ENCODE data around the gene TMEM131.

Gene TMEM131

GRCh38 chr2:97992836-97993825 is 2.6 kb downstream of the TMEM131 start:
- Histone ChIP-seq H3K9me3 (ENCODE audit: control insufficient read depth, insufficient read depth, low read depth, low read length) (no peaks in the 10 kb centered on the region), H3K27ac (ENCODE audit: extremely low read depth, low read depth, low read length) (no peak overlapping the region), H3K36me3 (ENCODE audit: control insufficient read depth in 2 of 2, insufficient read depth in 1 of 2, low read length in 2 of 2) (no peaks in the 10 kb centered on the region), H3K4me1 (ENCODE audit: control insufficient read depth, insufficient read depth, low read length) (peaks cover 2% of the 10 kb centered on the region; the same call in 1 of the 2 replicates), H3K4me3 (ENCODE audit: low read depth, low read length) (no peak overlapping the region)
- POLR2A ChIA-PET: no interaction called here
- TF ChIP-seq, protein P1, sequence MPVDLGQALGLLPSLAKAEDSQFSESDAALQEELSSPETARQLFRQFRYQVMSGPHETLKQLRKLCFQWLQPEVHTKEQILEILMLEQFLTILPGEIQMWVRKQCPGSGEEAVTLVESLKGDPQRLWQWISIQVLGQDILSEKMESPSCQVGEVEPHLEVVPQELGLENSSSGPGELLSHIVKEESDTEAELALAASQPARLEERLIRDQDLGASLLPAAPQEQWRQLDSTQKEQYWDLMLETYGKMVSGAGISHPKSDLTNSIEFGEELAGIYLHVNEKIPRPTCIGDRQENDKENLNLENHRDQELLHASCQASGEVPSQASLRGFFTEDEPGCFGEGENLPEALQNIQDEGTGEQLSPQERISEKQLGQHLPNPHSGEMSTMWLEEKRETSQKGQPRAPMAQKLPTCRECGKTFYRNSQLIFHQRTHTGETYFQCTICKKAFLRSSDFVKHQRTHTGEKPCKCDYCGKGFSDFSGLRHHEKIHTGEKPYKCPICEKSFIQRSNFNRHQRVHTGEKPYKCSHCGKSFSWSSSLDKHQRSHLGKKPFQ (tag by site-specific recombination; IDR thresholded peaks at IDR 0.05): no peak
- TF ChIP-seq KLF16 (tag by site-specific recombination; IDR thresholded peaks at IDR 0.05): no peak
- TF ChIP-seq ZNF837 (tag by site-specific recombination; IDR thresholded peaks at IDR 0.05): no peak
- TF ChIP-seq, protein P2, sequence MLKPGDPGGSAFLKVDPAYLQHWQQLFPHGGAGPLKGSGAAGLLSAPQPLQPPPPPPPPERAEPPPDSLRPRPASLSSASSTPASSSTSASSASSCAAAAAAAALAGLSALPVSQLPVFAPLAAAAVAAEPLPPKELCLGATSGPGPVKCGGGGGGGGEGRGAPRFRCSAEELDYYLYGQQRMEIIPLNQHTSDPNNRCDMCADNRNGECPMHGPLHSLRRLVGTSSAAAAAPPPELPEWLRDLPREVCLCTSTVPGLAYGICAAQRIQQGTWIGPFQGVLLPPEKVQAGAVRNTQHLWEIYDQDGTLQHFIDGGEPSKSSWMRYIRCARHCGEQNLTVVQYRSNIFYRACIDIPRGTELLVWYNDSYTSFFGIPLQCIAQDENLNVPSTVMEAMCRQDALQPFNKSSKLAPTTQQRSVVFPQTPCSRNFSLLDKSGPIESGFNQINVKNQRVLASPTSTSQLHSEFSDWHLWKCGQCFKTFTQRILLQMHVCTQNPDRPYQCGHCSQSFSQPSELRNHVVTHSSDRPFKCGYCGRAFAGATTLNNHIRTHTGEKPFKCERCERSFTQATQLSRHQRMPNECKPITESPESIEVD (tag by site-specific recombination; IDR thresholded peaks at IDR 0.05): 0 out of 2 replicates have a peak, but pooled peaks have one; percentile 27
- no peak for TF ChIP-seq ZNF76 (tag by site-specific recombination; IDR thresholded peaks at IDR 0.05; ENCODE audit: borderline replicate concordance, low read depth)
- TF ChIP-seq ZNF184 (tag by site-specific recombination; IDR thresholded peaks at IDR 0.05): no peak
- no peak for TF ChIP-seq ZNF354C (tag by site-specific recombination; IDR thresholded peaks at IDR 0.05; ENCODE audit: borderline replicate concordance, low read depth)
- CTCF ChIA-PET: no interaction called here

- ChIA-PET POLR2A (no interaction called here), CTCF (interaction anchor here (0.7 to 1.2 kb wide), 2 partner anchors 170 to 184 kb away, joined by 3 to 4 read pairs; no protein-coding TSS in a partner anchor)
- H3K4me3 ChIP-seq (ENCODE audit: low read depth, low read length): no peak overlapping the region
- H3K9me3 ChIP-seq (ENCODE audit: control insufficient read depth, insufficient read depth, low read depth, low read length): no peaks in the 10 kb centered on the region
- H3K4me1 ChIP-seq (ENCODE audit: control insufficient read depth, insufficient read depth, low read length): peaks cover 2% of the 10 kb centered on the region; the same call in 1 of the 2 replicates
- TF ChIP-seq, protein P2 (tag by site-specific recombination; IDR thresholded peaks at IDR 0.05): no peak
- TF ChIP-seq, protein P3, sequence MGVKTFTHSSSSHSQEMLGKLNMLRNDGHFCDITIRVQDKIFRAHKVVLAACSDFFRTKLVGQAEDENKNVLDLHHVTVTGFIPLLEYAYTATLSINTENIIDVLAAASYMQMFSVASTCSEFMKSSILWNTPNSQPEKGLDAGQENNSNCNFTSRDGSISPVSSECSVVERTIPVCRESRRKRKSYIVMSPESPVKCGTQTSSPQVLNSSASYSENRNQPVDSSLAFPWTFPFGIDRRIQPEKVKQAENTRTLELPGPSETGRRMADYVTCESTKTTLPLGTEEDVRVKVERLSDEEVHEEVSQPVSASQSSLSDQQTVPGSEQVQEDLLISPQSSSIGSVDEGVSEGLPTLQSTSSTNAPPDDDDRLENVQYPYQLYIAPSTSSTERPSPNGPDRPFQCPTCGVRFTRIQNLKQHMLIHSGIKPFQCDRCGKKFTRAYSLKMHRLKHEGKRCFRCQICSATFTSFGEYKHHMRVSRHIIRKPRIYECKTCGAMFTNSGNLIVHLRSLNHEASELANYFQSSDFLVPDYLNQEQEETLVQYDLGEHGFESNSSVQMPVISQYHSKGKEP (tag by site-specific recombination; IDR thresholded peaks at IDR 0.05): no peak
- TF ChIP-seq, protein P4, sequence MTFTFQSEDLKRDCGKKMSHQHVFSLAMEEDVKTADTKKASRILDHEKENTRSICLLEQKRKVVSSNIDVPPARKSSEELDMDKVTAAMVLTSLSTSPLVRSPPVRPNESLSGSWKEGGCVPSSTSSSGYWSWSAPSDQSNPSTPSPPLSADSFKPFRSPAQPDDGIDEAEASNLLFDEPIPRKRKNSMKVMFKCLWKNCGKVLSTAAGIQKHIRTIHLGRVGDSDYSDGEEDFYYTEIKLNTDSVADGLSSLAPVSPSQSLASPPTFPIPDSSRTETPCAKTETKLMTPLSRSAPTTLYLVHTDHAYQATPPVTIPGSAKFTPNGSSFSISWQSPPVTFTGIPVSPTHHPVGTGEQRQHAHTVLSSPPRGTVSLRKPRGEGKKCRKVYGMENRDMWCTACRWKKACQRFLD (tag by site-specific recombination; IDR thresholded peaks at IDR 0.05): no peak
- TF ChIP-seq ZNF830 (tag by site-specific recombination; IDR thresholded peaks at IDR 0.05; ENCODE audit: low read depth) (no peak), ZSCAN23 (tag by site-specific recombination; IDR thresholded peaks at IDR 0.05) (no peak), SP3 (tag by site-specific recombination; IDR thresholded peaks at IDR 0.05) (no peak), KLF10 (tag by site-specific recombination; IDR thresholded peaks at IDR 0.05) (no peak), ZNF843 (tag by site-specific recombination; IDR thresholded peaks at IDR 0.05) (no peak), ZNF514 (tag by site-specific recombination; IDR thresholded peaks at IDR 0.05) (no peak), KLF1 (tag by site-specific recombination; IDR thresholded peaks at IDR 0.05) (no peak), ZNF610 (tag by site-specific recombination; IDR thresholded peaks at IDR 0.05; ENCODE audit: borderline replicate concordance) (no peak)
- TF ChIP-seq, protein P5, sequence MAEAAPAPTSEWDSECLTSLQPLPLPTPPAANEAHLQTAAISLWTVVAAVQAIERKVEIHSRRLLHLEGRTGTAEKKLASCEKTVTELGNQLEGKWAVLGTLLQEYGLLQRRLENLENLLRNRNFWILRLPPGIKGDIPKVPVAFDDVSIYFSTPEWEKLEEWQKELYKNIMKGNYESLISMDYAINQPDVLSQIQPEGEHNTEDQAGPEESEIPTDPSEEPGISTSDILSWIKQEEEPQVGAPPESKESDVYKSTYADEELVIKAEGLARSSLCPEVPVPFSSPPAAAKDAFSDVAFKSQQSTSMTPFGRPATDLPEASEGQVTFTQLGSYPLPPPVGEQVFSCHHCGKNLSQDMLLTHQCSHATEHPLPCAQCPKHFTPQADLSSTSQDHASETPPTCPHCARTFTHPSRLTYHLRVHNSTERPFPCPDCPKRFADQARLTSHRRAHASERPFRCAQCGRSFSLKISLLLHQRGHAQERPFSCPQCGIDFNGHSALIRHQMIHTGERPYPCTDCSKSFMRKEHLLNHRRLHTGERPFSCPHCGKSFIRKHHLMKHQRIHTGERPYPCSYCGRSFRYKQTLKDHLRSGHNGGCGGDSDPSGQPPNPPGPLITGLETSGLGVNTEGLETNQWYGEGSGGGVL (tag by site-specific recombination; IDR thresholded peaks at IDR 0.05): no peak
- no peaks in the 10 kb centered on the region for H3K36me3 ChIP-seq (ENCODE audit: control insufficient read depth in 2 of 2, insufficient read depth in 1 of 2, low read length in 2 of 2)
- no peak overlapping the region for H3K27ac ChIP-seq (ENCODE audit: extremely low read depth, low read depth, low read length)
Observed at GRCh38 chr2:97991081-97991856, 4.5 kb downstream of the TMEM131 start.

All from HEK293 (cell line).